Right lobe of liver (tissue), 6 donors: ENCODE measurements around the gene TMEM255B. TPM values are rescaled to one million over a fixed set of nuclear protein-coding genes. Genes with fewer than 3 reads are reported as not detected.

Source experiments
- ATAC-seq, 4 donors: fragments of 200-7000 bp; cut with Tn5 transposase; one replicate each; pipeline ENCODE4 v1.9.1; 2020; ENCODE audit warnings: mild to moderate bottlenecking in 4 of 4, moderate library complexity in 4 of 4
- DNase-seq, 3 donors: peaks; one replicate each; pipeline ENCODE4 v3.0.0-alpha.2; 2020
- H3K27ac ChIP-seq, 3 donors: fragments of 200-600 bp; one replicate each; pipeline ENCODE4 v1.8.0; 2022
- H3K27me3 ChIP-seq, 2 donors: fragments of 200-600 bp; one replicate each; pipeline ENCODE4 v1.8.0; 2022
- H3K36me3 ChIP-seq, 4 donors: fragments of 200-600 bp; sonication (generic) in 1 of 4; one replicate each; pipeline versions ENCODE4 v1.5.1 to v1.8.0; 2017 to 2022; ENCODE audit warnings: control low read depth in 1 of 4
- H3K4me1 ChIP-seq, 4 donors: fragments of 200-600 bp; sonication (generic) in 1 of 4; one replicate each; pipeline versions ENCODE4 v1.5.1 to v1.8.0; 2017 to 2022; ENCODE audit warnings: control low read depth in 1 of 4
- H3K4me3 ChIP-seq, 3 donors: fragments of 200-600 bp; one replicate each; pipeline ENCODE4 v1.8.0; 2022
- H3K9me3 ChIP-seq, 4 donors: fragments of 200-600 bp; sonication (generic) in 1 of 4; one replicate each; pipeline versions ENCODE4 v1.5.1 to v1.8.0; 2017 to 2022; ENCODE audit warnings: control low read depth in 1 of 4
- CTCF ChIP-seq, 4 donors: fragments of 200-600 bp in 3 of 4; fragments of 450-650 bp in 1 of 4; IDR thresholded peaks; one replicate each; pipeline versions ENCODE4 v1.5.1 to v1.8.0; 2016 to 2022; ENCODE audit warnings: antibody characterized with exemption in 4 of 4, mild to moderate bottlenecking in 2 of 4
- POLR2A ChIP-seq: fragments of 450-650 bp; IDR thresholded peaks from one replicate; pipeline ENCODE4 v1.6.1; 2017; ENCODE audit warnings: antibody characterized with exemption, mild to moderate bottlenecking
- WGBS: methylation state at CpG from one replicate; pipeline ENCODE4 v1.1.6; 2018; ENCODE audit warnings: low coverage, low lambda C conversion rate; ENCODE audit not compliant: insufficient coverage; ENCODE audit errors: missing lambda C conversion rate; 5-methylcytosine and 5-hydroxymethylcytosine counted together
- intact Hi-C, 2 donors: fragments of 100-400 bp; cut with DNase I; formaldehyde crosslinking; loops; one replicate each; pipeline versions ENCODE4 v1.11.2 to v1.14.1; 2022
- total RNA-seq, 6 experiments: library from RNA; depleted of rRNA in 2 of 6; stranded (reverse); fragments of >200 nt in 2 of 6; fragmentation: NEBNext Ultra II Directional in 3 of 6; extraction: Animal tissue kit (Norgen Biotek cat#: 25700) in 3 of 6; gene quantifications; one replicate each; pipeline versions ENCODE4 v1.1.0 to v1.2.4, GENCODE V29; 2016 to 2023
- donor health status: DM: no; HTN: yes; CAD: no.
- donor health status: DM: no; HTN: no; CAD: no.
- donor health status: DM: no; HTN: no; CAD: no.
- donor health status: DM: no; HTN: yes; CAD: no.
- donor health status: DM: no; HTN: yes; CAD: no.

The TMEM255B gene
- total RNA-seq, 6 experiments from 2014 or later = 2.5 to 10.4 (median 6.2) TPM

GRCh38 chr13:113812178-113813040 is 53.4 kb downstream of the TMEM255B start:
- no peak overlapping the region for H3K27ac ChIP-seq
- H3K36me3 ChIP-seq = no peaks in the 10 kb centered on the region
- H3K9me3 ChIP-seq = no peaks in the 10 kb centered on the region
- peaks cover 0 to 2% (median 0%) of the 10 kb centered on the region in 4 donors for H3K4me1 ChIP-seq
- WGBS = 69% methylated on average over 25 of the region's 51 CpGs
- H3K27me3 ChIP-seq = no peaks in the 10 kb centered on the region
- intact Hi-C loops = loop anchor here in 1 of 2 donors (10.0 kb wide), 1 partner anchor 92 kb away; no protein-coding TSS in a partner anchor
- ATAC-seq = no peak
- no peak for TF ChIP-seq CTCF (IDR thresholded peaks at IDR 0.05)
- TF ChIP-seq POLR2A = no peak
- H3K4me3 ChIP-seq = no peak overlapping the region
- no peak for DNase-seq

- H3K27me3 ChIP-seq = no peaks in the 10 kb centered on the region
- DNase-seq (no peak), ATAC-seq (no peak)
- H3K9me3 ChIP-seq = no peaks in the 10 kb centered on the region
- 68% methylated on average over 8 of the region's 30 CpGs for WGBS
- no peaks in the 10 kb centered on the region for H3K36me3 ChIP-seq
- intact Hi-C loops = loop anchor here in 1 of 2 donors (10.0 kb wide), 1 partner anchor 92 kb away; no protein-coding TSS in a partner anchor
- no peak overlapping the region for H3K27ac ChIP-seq
- peaks cover 0 to 2% (median 0%) of the 10 kb centered on the region in 4 donors for H3K4me1 ChIP-seq
- no peak overlapping the region for H3K4me3 ChIP-seq
- TF ChIP-seq POLR2A (no peak), CTCF (IDR thresholded peaks at IDR 0.05) (no peak)
Observed at GRCh38 chr13:113813070-113813748, 54.2 kb downstream of the TMEM255B start.

GRCh38 chr13:113813749-113814434 is 54.9 kb downstream of the TMEM255B start:
- Histone ChIP-seq H3K27ac (no peak overlapping the region), H3K9me3 (no peaks in the 10 kb centered on the region), H3K4me3 (no peak overlapping the region), H3K27me3 (no peaks in the 10 kb centered on the region), H3K4me1 (peaks cover 0 to 2% (median 0%) of the 10 kb centered on the region in 4 donors), H3K36me3 (no peaks in the 10 kb centered on the region)
- TF ChIP-seq CTCF (IDR thresholded peaks at IDR 0.05) = no peak
- no peak for TF ChIP-seq POLR2A
- intact Hi-C loops = loop anchor here in 1 of 2 donors (10.0 kb wide), 1 partner anchor 91 kb away; no protein-coding TSS in a partner anchor
- DNase-seq (no peak), ATAC-seq (peak; percentile 13 to 41 (median 30))
- 38% methylated on average over 7 of the region's 28 CpGs for WGBS

- TF ChIP-seq CTCF (IDR thresholded peaks at IDR 0.05) (no peak), POLR2A (no peak)
- WGBS = 33% methylated on average over 2 of the region's 11 CpGs
Observed at GRCh38 chr13:113814435-113814821, 55.4 kb downstream of the TMEM255B start.

More at GRCh38 chr13:113814435-113814821, 55.4 kb downstream of the TMEM255B start:
- intact Hi-C loops = loop anchor here in 1 of 2 donors (10.0 kb wide), 1 partner anchor 90 kb away; no protein-coding TSS in a partner anchor
- Histone ChIP-seq H3K4me3 (no peak overlapping the region), H3K36me3 (no peaks in the 10 kb centered on the region), H3K9me3 (no peaks in the 10 kb centered on the region), H3K4me1 (peaks cover 0 to 2% (median 0%) of the 10 kb centered on the region in 4 donors), H3K27ac (no peak overlapping the region), H3K27me3 (no peaks in the 10 kb centered on the region)
- ATAC-seq (no peak), DNase-seq (no peak)
